ENCODE data around the gene YPEL4. TPM values are rescaled to one million over a fixed set of nuclear protein-coding genes. Genes with fewer than 3 reads are reported as not detected.

YPEL4 gene
- total RNA-seq, 3 donors from 2014 or later (not counting 1 experiment from before 2014, with no cell fraction given): 1.2 to 1.3 (median 1.2) TPM

- Histone ChIP-seq H3K27me3 (ENCODE audit: control insufficient read depth, insufficient read depth, low read length) (peaks cover 6% of the 10 kb centered on the region), H3K36me3 (ENCODE audit: control insufficient read depth, insufficient read depth, low read length) (no peaks in the 10 kb centered on the region), H3K4me3 (ENCODE audit: low read length) (no peak overlapping the region), H3K9me3 (ENCODE audit: control insufficient read depth, insufficient read depth, low read length) (no peaks in the 10 kb centered on the region), H3K27ac (ENCODE audit: low read length) (no peak overlapping the region), H3K4me1 (ENCODE audit: control insufficient read depth, insufficient read depth, low read length) (peaks cover 3% of the 10 kb centered on the region)
- H3K4me1 Mint-ChIP-seq: peaks cover 0 to 11% of the 10 kb centered on the region in 2 donors
- H3K27ac Mint-ChIP-seq: no peak overlapping the region
- ATAC-seq: no peak
- intact Hi-C loops (cut with micrococcal nuclease): no loop called here
- no peak for TF ChIP-seq CTCF (IDR thresholded peaks at IDR 0.05)
- DNase-seq: no peak
- whole genome bisulfite sequencing (ENCODE audit: insufficient coverage): 77% methylated on average over 5 of the region's 5 CpGs
- peaks cover 30 to 41% of the 10 kb centered on the region in 2 donors for H3K27me3 Mint-ChIP-seq (ENCODE audit: low read depth in 2 of 2)
- no peak overlapping the region for H3K4me3 Mint-ChIP-seq
- no peaks in the 10 kb centered on the region for H3K36me3 Mint-ChIP-seq
- no peaks in the 10 kb centered on the region for H3K9me3 Mint-ChIP-seq
Measured at GRCh38 chr11:57598831-57599155, 50.9 kb downstream of the YPEL4 start.

DNA sequence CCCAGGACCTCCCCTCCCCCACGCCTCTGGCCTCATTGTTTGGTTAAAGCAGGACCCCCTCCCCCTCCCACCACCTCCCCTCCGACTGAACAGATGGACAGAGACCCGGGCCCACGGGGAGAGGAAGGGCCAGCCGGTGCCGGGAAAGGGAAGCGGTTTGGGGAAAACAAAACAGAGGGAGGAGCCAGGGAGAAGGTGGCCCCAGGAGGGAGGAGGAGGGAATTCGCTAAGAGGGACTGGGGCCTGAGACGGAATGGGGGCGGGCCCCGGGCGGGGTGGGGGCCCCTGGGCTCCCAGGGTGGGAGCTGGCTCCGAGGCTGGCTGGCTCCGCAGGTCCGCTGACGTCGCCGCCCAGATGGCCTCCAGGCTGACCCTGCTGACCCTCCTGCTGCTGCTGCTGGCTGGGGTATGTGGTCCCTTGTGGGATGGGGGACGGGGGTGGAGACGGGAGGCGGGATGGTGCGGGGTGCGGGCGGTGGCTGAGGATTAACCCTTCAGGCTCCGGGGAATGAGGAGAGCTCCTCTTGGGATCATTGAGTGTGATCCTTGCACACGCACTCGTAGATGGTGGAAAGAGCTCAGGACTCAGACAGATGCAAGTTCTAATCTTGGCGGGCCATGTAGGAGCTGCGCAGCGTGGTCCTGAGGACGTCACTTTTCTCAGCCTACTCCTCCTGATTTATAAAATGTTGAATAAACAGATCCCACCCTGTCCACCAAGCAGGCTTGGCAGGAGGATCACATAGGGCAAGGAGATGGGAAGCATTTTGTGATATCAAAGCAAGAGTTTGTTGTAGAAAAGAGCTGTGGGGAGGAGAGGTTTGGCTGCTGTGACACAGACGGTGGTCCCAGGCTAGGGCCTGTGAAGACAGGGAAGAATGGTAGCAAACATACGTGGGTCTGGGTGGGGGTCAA lies 51.5 kb downstream of the YPEL4 start:
- Mint-ChIP-seq H3K27me3 (ENCODE audit: low read depth in 2 of 2) (peaks cover 30 to 41% of the 10 kb centered on the region in 2 donors), H3K4me3 (no peak overlapping the region), H3K4me1 (peaks cover 0 to 11% of the 10 kb centered on the region in 2 donors), H3K27ac (no peak overlapping the region), H3K36me3 (no peaks in the 10 kb centered on the region), H3K9me3 (no peaks in the 10 kb centered on the region)
- no peak for DNase-seq
- no peak for ATAC-seq
- Histone ChIP-seq H3K36me3 (ENCODE audit: control insufficient read depth, insufficient read depth, low read length) (no peaks in the 10 kb centered on the region), H3K9me3 (ENCODE audit: control insufficient read depth, insufficient read depth, low read length) (no peaks in the 10 kb centered on the region), H3K27me3 (ENCODE audit: control insufficient read depth, insufficient read depth, low read length) (peaks cover 6% of the 10 kb centered on the region), H3K27ac (ENCODE audit: low read length) (no peak overlapping the region), H3K4me1 (ENCODE audit: control insufficient read depth, insufficient read depth, low read length) (peaks cover 3% of the 10 kb centered on the region), H3K4me3 (ENCODE audit: low read length) (no peak overlapping the region)
- no peak for TF ChIP-seq CTCF (IDR thresholded peaks at IDR 0.05)
- intact Hi-C loops (cut with micrococcal nuclease): no loop called here
- WGBS (ENCODE audit: insufficient coverage): 9% methylated on average over 31 of the region's 33 CpGs

GRCh38 chr11:57597461-57597915 lies 52.2 kb downstream of the YPEL4 start, which contains the start of gene SERPING1:
SERPING1 (plus strand) TSS chr11:57597685; CDS start chr11:57598271, 586 bp downstream.
- Mint-ChIP-seq H3K9me3 (no peaks in the 10 kb centered on the region), H3K36me3 (no peaks in the 10 kb centered on the region), H3K4me1 (peaks cover 0 to 11% of the 10 kb centered on the region in 2 donors), H3K27me3 (ENCODE audit: low read depth in 2 of 2) (peaks cover 33 to 41% of the 10 kb centered on the region in 2 donors), H3K4me3 (no peak within 1 kb of the TSS), H3K27ac (no peak within 1 kb of the TSS)
- Histone ChIP-seq H3K9me3 (ENCODE audit: control insufficient read depth, insufficient read depth, low read length) (no peaks in the 10 kb centered on the region), H3K36me3 (ENCODE audit: control insufficient read depth, insufficient read depth, low read length) (no peaks in the 10 kb centered on the region), H3K4me3 (ENCODE audit: low read length) (no peak within 1 kb of the TSS), H3K4me1 (ENCODE audit: control insufficient read depth, insufficient read depth, low read length) (peaks cover 3% of the 10 kb centered on the region), H3K27ac (ENCODE audit: low read length) (no peak within 1 kb of the TSS), H3K27me3 (ENCODE audit: control insufficient read depth, insufficient read depth, low read length) (peaks cover 6% of the 10 kb centered on the region)
- WGBS (ENCODE audit: insufficient coverage): 57% methylated on average over 8 of the region's 10 CpGs
- no peak for ATAC-seq
- DNase-seq: no peak
- intact Hi-C loops (cut with micrococcal nuclease): no loop called here
- no peak for TF ChIP-seq CTCF (IDR thresholded peaks at IDR 0.05)

Data from natural killer cell (primary cell).